ENCODE measurements around the gene PCGF3.

PCGF3 gene

GRCh38 chr4:760616-761015 lies 55.0 kb downstream of the PCGF3 start:
- Histone ChIP-seq H3K4me3 (IDR thresholded peaks at IDR 0.05; ENCODE audit: insufficient read depth, low read depth, low read length) (no peak overlapping the region), H3K36me3 (ENCODE audit: insufficient read depth) (no peaks in the 10 kb centered on the region), H3K79me2 (ENCODE audit: insufficient read depth, low read depth) (no peaks in the 10 kb centered on the region), H3K4me2 (no peak overlapping the region), H4K20me1 (ENCODE audit: insufficient read depth) (no peaks in the 10 kb centered on the region), H2AFZ (ENCODE audit: low read depth) (no peak overlapping the region), H3K27ac (no peak overlapping the region), H3K4me1 (ENCODE audit: low read depth, poor library complexity, severe bottlenecking) (no peaks in the 10 kb centered on the region), H3K27me3 (ENCODE audit: insufficient read depth, low read depth) (no peaks in the 10 kb centered on the region), H3K9ac (no peak overlapping the region)
- no peak for TF ChIP-seq CTCF (conservative IDR thresholded peaks at IDR 0.05; ENCODE audit: low read depth, low read length)

- no peak for TF ChIP-seq CTCF (conservative IDR thresholded peaks at IDR 0.05; ENCODE audit: low read depth, low read length)
- H3K4me3 ChIP-seq (IDR thresholded peaks at IDR 0.05; ENCODE audit: insufficient read depth, low read depth, low read length) = no peak overlapping the region
- H3K27ac ChIP-seq = no peak overlapping the region
- no peaks in the 10 kb centered on the region for H3K79me2 ChIP-seq (ENCODE audit: insufficient read depth, low read depth)
- no peak overlapping the region for H3K9ac ChIP-seq
- H3K4me2 ChIP-seq = no peak overlapping the region
- no peak overlapping the region for H2AFZ ChIP-seq (ENCODE audit: low read depth)
- H3K27me3 ChIP-seq (ENCODE audit: insufficient read depth, low read depth) = no peaks in the 10 kb centered on the region
- H4K20me1 ChIP-seq (ENCODE audit: insufficient read depth) = no peaks in the 10 kb centered on the region
- H3K36me3 ChIP-seq (ENCODE audit: insufficient read depth) = no peaks in the 10 kb centered on the region
- no peaks in the 10 kb centered on the region for H3K4me1 ChIP-seq (ENCODE audit: low read depth, poor library complexity, severe bottlenecking)
Observed at GRCh38 chr4:761086-761485, 55.5 kb downstream of the PCGF3 start.

GRCh38 chr4:761739-762138 lies 56.1 kb downstream of the PCGF3 start:
- Histone ChIP-seq H3K27ac (no peak overlapping the region), H2AFZ (ENCODE audit: low read depth) (no peak overlapping the region), H3K4me2 (no peak overlapping the region), H3K9ac (no peak overlapping the region), H3K4me3 (IDR thresholded peaks at IDR 0.05; ENCODE audit: insufficient read depth, low read depth, low read length) (no peak overlapping the region), H3K79me2 (ENCODE audit: insufficient read depth, low read depth) (no peaks in the 10 kb centered on the region), H3K4me1 (ENCODE audit: low read depth, poor library complexity, severe bottlenecking) (no peaks in the 10 kb centered on the region), H4K20me1 (ENCODE audit: insufficient read depth) (no peaks in the 10 kb centered on the region), H3K36me3 (ENCODE audit: insufficient read depth) (no peaks in the 10 kb centered on the region), H3K27me3 (ENCODE audit: insufficient read depth, low read depth) (no peaks in the 10 kb centered on the region)
- TF ChIP-seq CTCF (conservative IDR thresholded peaks at IDR 0.05; ENCODE audit: low read depth, low read length) = no peak

- H4K20me1 ChIP-seq (ENCODE audit: insufficient read depth) = no peaks in the 10 kb centered on the region
- H2AFZ ChIP-seq (ENCODE audit: low read depth) = no peak overlapping the region
- H3K27me3 ChIP-seq (ENCODE audit: insufficient read depth, low read depth) = no peaks in the 10 kb centered on the region
- H3K36me3 ChIP-seq (ENCODE audit: insufficient read depth) = no peaks in the 10 kb centered on the region
- H3K4me1 ChIP-seq (ENCODE audit: low read depth, poor library complexity, severe bottlenecking) = no peaks in the 10 kb centered on the region
- no peak overlapping the region for H3K9ac ChIP-seq
- no peak overlapping the region for H3K27ac ChIP-seq
- H3K4me3 ChIP-seq (IDR thresholded peaks at IDR 0.05; ENCODE audit: insufficient read depth, low read depth, low read length) = no peak overlapping the region
- no peak overlapping the region for H3K4me2 ChIP-seq
- H3K79me2 ChIP-seq (ENCODE audit: insufficient read depth, low read depth) = no peaks in the 10 kb centered on the region
- TF ChIP-seq CTCF (conservative IDR thresholded peaks at IDR 0.05; ENCODE audit: low read depth, low read length) = no peak
Observed at GRCh38 chr4:762211-763190, 56.9 kb downstream of the PCGF3 start.

Data from KMS-11 (cell line).